Left ventricle myocardium superior (tissue), 1 donor: Measurements from ENCODE around the gene RAB44. TPM values are rescaled to one million over a fixed set of nuclear protein-coding genes. Genes with fewer than 3 reads are reported as not detected.

Experiments
- ATAC-seq: fragments of 200-7000 bp; cut with Tn5 transposase; one replicate; pipeline ENCODE4 v1.9.1; 2020; ENCODE audit warnings: mild to moderate bottlenecking, moderate library complexity
- DNase-seq: peaks from one replicate; pipeline ENCODE4 v3.0.0-alpha.2; 2020
- intact Hi-C: fragments of 100-400 bp; cut with micrococcal nuclease; formaldehyde crosslinking; loops from one replicate; pipeline ENCODE4 v1.11.0; 2022
- total RNA-seq: library from RNA; stranded (reverse); fragmentation: NEBNext Ultra II Directional; extraction: Animal tissue kit (Norgen Biotek cat#: 25700); gene quantifications from one replicate; pipeline ENCODE4 v1.2.1, GENCODE V29; 2021
- donor health status: DM: no; HTN: yes; CAD: no; lungs with severe emphysema.

RAB44 gene
- total RNA-seq, 1 donor from 2014 or later, result 0.07 TPM

- peak; percentile 71 for ATAC-seq
- peak; percentile 78 for DNase-seq
- intact Hi-C loops, result no loop called here
Observed at GRCh38 chr6:36724514-36725390, 27.1 kb downstream of the RAB44 start.

GRCh38 chr6:36725581-36725980 lies 28.0 kb downstream of the RAB44 start:
- intact Hi-C loops, result no loop called here
- no peak for ATAC-seq
- DNase-seq, result no peak

GRCh38 chr6:36727505-36728021 lies 29.9 kb downstream of the RAB44 start:
- ATAC-seq (no peak), DNase-seq (no peak)
- intact Hi-C loops, result no loop called here

GRCh38 chr6:36728289-36729160 lies 30.9 kb downstream of the RAB44 start:
- no peak for ATAC-seq
- intact Hi-C loops, result no loop called here
- DNase-seq, result no peak

- intact Hi-C loops, result no loop called here
- no peak for ATAC-seq
- DNase-seq, result no peak
Observed at GRCh38 chr6:36729161-36729524, 31.5 kb downstream of the RAB44 start.

GRCh38 chr6:36730424-36731380 lies 33.1 kb downstream of the RAB44 start:
- ATAC-seq, result no peak
- intact Hi-C loops, result no loop called here
- no peak for DNase-seq

- ATAC-seq (no peak), DNase-seq (no peak)
- intact Hi-C loops, result no loop called here
Observed at GRCh38 chr6:36731622-36732310, 34.1 kb downstream of the RAB44 start.

GRCh38 chr6:36733300-36733699 lies 35.7 kb downstream of the RAB44 start:
- no peak for DNase-seq
- no peak for ATAC-seq
- intact Hi-C loops, result no loop called here

GRCh38 chr6:36734486-36735060 lies 36.9 kb downstream of the RAB44 start:
- ATAC-seq, result peak; percentile 7
- intact Hi-C loops, result no loop called here

GRCh38 chr6:36735110-36736071 lies 37.8 kb downstream of the RAB44 start:
- ATAC-seq, result peak; percentile 90
- peak; percentile 91 for DNase-seq
- intact Hi-C loops, result no loop called here

More at GRCh38 chr6:36734486-36735060, 36.9 kb downstream of the RAB44 start:
- no peak for DNase-seq

GRCh38 chr6:36737043-36737785 lies 39.6 kb downstream of the RAB44 start:
- no peak for ATAC-seq
- intact Hi-C loops, result no loop called here
- DNase-seq, result no peak

- ATAC-seq (no peak), DNase-seq (no peak)
- intact Hi-C loops, result no loop called here
Observed at GRCh38 chr6:36738108-36738507, 40.5 kb downstream of the RAB44 start.

- DNase-seq (no peak), ATAC-seq (no peak)
- intact Hi-C loops, result no loop called here
Observed at GRCh38 chr6:36739947-36740817, 42.6 kb downstream of the RAB44 start.

- intact Hi-C loops, result no loop called here
- ATAC-seq, result no peak
- no peak for DNase-seq
Observed at GRCh38 chr6:36740818-36741179, 43.2 kb downstream of the RAB44 start.

- intact Hi-C loops, result no loop called here
- DNase-seq, result no peak
- no peak for ATAC-seq
Observed at GRCh38 chr6:36742146-36742545, 44.5 kb downstream of the RAB44 start.
